Measurements from ENCODE around the gene CDC16.

Gene CDC16

DNA sequence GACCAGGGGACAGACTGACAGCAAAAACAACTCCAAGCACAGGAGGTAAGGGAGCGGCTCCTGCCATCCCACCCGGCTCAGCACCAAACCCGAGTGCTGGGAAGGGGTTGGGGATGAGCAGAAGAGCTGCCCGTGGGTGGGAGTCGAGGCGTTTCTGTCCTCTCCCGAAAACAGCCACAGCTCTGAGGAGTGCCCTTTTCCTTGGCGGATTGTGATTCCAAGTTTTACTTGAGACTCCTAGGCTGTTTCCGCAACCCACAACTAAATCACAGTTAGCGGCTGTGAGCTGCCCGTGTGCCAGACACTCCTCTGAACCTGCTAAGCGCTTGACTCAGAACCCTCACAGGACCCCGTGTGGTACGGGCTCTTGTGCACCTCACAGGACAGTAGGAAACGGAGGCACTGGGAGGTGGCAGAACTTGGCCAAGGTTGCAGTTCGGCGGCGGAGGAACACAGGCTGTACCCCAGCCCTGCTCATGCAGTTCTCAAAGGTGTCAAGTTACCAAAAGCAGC, 34.2 kb upstream of the CDC16 start:
- ChIA-PET CTCF (interaction anchor here (0.6 kb wide), 1 partner anchor 386 kb away, joined by 3 read pairs; no protein-coding TSS in a partner anchor), POLR2A (no interaction called here)
- H3K9me3 ChIP-seq (ENCODE audit: control insufficient read depth, insufficient read depth, low read depth, low read length), result no peaks in the 10 kb centered on the region
- no peaks in the 10 kb centered on the region for H3K36me3 ChIP-seq (ENCODE audit: control insufficient read depth in 2 of 2, insufficient read depth in 1 of 2, low read length in 2 of 2)
- no peaks in the 10 kb centered on the region for H3K4me1 ChIP-seq (ENCODE audit: control insufficient read depth, insufficient read depth, low read length)
- H3K4me3 ChIP-seq (ENCODE audit: low read depth, low read length), result no peak overlapping the region
- TF ChIP-seq, protein P1, sequence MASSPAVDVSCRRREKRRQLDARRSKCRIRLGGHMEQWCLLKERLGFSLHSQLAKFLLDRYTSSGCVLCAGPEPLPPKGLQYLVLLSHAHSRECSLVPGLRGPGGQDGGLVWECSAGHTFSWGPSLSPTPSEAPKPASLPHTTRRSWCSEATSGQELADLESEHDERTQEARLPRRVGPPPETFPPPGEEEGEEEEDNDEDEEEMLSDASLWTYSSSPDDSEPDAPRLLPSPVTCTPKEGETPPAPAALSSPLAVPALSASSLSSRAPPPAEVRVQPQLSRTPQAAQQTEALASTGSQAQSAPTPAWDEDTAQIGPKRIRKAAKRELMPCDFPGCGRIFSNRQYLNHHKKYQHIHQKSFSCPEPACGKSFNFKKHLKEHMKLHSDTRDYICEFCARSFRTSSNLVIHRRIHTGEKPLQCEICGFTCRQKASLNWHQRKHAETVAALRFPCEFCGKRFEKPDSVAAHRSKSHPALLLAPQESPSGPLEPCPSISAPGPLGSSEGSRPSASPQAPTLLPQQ (tag by site-specific recombination; IDR thresholded peaks at IDR 0.05), result no peak
- TF ChIP-seq YY1 (tag by site-specific recombination; IDR thresholded peaks at IDR 0.05) (no peak), SETDB1 (IDR thresholded peaks at IDR 0.05; ENCODE audit: insufficient read length, low read length) (no peak), ZNF426 (tag by site-specific recombination; IDR thresholded peaks at IDR 0.05) (no peak), ZNF701 (tag by site-specific recombination; IDR thresholded peaks at IDR 0.05) (no peak), ZNF302 (tag by site-specific recombination; IDR thresholded peaks at IDR 0.05; ENCODE audit: low read depth) (no peak), ZBTB17 (tag by site-specific recombination; IDR thresholded peaks at IDR 0.05) (no peak), ZSCAN16 (tag by site-specific recombination; IDR thresholded peaks at IDR 0.05) (no peak), HOXA7 (CRISPR knock-in tag; IDR thresholded peaks at IDR 0.05; ENCODE audit: borderline replicate concordance) (no peak), ZNF16 (tag by site-specific recombination; IDR thresholded peaks at IDR 0.05; ENCODE audit: low read depth) (no peak), ZNF561 (tag by site-specific recombination; IDR thresholded peaks at IDR 0.05; ENCODE audit: borderline replicate concordance) (no peak), ZNF223 (tag by site-specific recombination; IDR thresholded peaks at IDR 0.05) (no peak), ZNF404 (tag by site-specific recombination; IDR thresholded peaks at IDR 0.05) (no peak)
- TF ChIP-seq, protein P2, sequence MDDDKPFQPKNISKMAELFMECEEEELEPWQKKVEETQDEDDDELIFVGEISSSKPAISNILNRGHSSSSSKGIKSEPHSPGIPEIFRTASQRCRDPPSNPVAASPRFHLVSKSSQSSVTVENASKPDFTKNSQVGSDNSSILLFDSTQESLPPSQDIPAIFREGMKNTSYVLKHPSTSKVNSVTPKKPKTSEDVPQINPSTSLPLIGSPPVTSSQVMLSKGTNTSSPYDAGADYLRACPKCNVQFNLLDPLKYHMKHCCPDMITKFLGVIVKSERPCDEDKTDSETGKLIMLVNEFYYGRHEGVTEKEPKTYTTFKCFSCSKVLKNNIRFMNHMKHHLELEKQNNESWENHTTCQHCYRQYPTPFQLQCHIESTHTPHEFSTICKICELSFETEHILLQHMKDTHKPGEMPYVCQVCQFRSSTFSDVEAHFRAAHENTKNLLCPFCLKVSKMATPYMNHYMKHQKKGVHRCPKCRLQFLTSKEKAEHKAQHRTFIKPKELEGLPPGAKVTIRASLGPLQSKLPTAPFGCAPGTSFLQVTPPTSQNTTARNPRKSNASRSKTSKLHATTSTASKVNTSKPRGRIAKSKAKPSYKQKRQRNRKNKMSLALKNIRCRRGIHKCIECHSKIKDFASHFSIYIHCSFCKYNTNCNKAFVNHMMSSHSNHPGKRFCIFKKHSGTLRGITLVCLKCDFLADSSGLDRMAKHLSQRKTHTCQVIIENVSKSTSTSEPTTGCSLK (tag by site-specific recombination; IDR thresholded peaks at IDR 0.05), result no peak
- TF ChIP-seq, protein P3, sequence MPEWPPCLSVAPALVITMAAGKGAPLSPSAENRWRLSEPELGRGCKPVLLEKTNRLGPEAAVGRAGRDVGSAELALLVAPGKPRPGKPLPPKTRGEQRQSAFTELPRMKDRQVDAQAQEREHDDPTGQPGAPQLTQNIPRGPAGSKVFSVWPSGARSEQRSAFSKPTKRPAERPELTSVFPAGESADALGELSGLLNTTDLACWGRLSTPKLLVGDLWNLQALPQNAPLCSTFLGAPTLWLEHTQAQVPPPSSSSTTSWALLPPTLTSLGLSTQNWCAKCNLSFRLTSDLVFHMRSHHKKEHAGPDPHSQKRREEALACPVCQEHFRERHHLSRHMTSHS (tag by site-specific recombination; IDR thresholded peaks at IDR 0.05), result no peak
- no peak overlapping the region for H3K27ac ChIP-seq (ENCODE audit: extremely low read depth, low read depth, low read length)

DNA sequence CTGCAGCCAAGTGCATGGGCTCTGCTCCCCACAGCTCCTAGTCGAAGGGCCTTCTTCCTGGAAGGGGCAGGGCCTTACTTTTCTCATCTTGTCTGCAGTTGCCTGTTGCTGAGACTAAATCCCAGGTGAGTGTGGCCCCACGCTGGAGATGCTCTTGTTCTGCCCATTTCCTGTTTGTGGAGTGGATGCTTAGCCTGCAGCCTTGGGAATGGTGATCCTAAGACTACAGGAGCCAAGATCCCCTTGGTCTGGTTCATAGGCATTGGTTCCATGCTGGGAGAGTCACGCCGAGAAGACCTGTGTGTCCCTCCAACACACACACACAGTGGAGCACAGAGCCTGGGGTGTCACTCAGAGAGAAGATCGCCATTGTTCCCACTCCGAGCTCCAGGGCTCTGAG, 32.1 kb upstream of the CDC16 start:
- H3K27ac ChIP-seq (ENCODE audit: extremely low read depth, low read depth, low read length), result no peak overlapping the region
- ChIA-PET CTCF (no interaction called here), POLR2A (no interaction called here)
- H3K9me3 ChIP-seq (ENCODE audit: control insufficient read depth, insufficient read depth, low read depth, low read length), result no peaks in the 10 kb centered on the region
- H3K4me1 ChIP-seq (ENCODE audit: control insufficient read depth, insufficient read depth, low read length), result no peaks in the 10 kb centered on the region
- H3K36me3 ChIP-seq (ENCODE audit: control insufficient read depth in 2 of 2, insufficient read depth in 1 of 2, low read length in 2 of 2), result no peaks in the 10 kb centered on the region
- no peak overlapping the region for H3K4me3 ChIP-seq (ENCODE audit: low read depth, low read length)
- TF ChIP-seq ZNF792 (tag by site-specific recombination; IDR thresholded peaks at IDR 0.05) (no peak), ZNF239 (tag by site-specific recombination; IDR thresholded peaks at IDR 0.05) (no peak), ZNF292 (tag by site-specific recombination; IDR thresholded peaks at IDR 0.05; ENCODE audit: borderline replicate concordance, low read depth) (no peak)
- TF ChIP-seq, protein P4, sequence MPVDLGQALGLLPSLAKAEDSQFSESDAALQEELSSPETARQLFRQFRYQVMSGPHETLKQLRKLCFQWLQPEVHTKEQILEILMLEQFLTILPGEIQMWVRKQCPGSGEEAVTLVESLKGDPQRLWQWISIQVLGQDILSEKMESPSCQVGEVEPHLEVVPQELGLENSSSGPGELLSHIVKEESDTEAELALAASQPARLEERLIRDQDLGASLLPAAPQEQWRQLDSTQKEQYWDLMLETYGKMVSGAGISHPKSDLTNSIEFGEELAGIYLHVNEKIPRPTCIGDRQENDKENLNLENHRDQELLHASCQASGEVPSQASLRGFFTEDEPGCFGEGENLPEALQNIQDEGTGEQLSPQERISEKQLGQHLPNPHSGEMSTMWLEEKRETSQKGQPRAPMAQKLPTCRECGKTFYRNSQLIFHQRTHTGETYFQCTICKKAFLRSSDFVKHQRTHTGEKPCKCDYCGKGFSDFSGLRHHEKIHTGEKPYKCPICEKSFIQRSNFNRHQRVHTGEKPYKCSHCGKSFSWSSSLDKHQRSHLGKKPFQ (tag by site-specific recombination; IDR thresholded peaks at IDR 0.05), result no peak
